ENCODE measurements around the gene MVB12B.

DNA sequence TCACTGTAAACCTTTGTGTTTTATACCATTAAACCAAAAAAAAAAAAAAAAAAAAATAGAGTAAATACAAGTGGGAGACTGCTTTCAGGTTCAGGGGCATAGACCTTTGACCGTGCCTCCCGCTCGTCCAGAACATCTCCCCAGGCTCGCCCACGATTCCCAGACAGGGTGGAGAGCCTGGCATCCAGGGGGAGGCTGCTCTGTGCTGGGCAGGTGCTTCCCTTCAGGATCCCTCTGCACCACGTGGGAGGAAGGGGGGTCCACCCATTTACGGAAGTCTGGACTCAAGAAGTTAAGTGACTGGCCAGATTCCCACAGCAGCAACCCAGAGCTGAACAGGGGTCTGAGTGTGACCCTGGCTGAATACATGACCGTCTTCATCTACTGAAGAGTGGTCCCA is 161.7 kb downstream of the MVB12B start:
- no peak for TF ChIP-seq POLR2A (IDR thresholded peaks at IDR 0.05; ENCODE audit: low read length)
- TF ChIP-seq GATA1 (IDR thresholded peaks at IDR 0.05; ENCODE audit: low read depth, low read length), result no peak

Measured in erythroblast (primary cell).